Lung (tissue), 12 donors: ENCODE data around the gene PLEKHF1. TPM values are rescaled to one million over a fixed set of nuclear protein-coding genes. Genes with fewer than 3 reads are reported as not detected.

Experiments
- ATAC-seq: fragments of 200-7000 bp; cut with Tn5 transposase; one replicate; pipeline ENCODE4 v1.9.1; 2020; ENCODE audit warnings: moderate number of reproducible peaks; ENCODE audit not compliant: insufficient read depth, low FRiP score
- DNase-seq, 3 donors: peaks; one replicate each; pipeline ENCODE4 v3.0.0-alpha.2; 2013 to 2017
- H3K27ac ChIP-seq, 2 donors: one replicate each; pipeline ENCODE4 v1.5.1; 2013; ENCODE audit warnings: mild to moderate bottlenecking in 2 of 2, moderate library complexity in 2 of 2, control low read depth in 1 of 2, inconsistent platforms in 1 of 2, low read depth in 1 of 2, low read length in 1 of 2
- H3K27me3 ChIP-seq, 3 donors: one replicate each; pipeline ENCODE4 v1.5.1; 2013; ENCODE audit warnings: low read length in 2 of 3; ENCODE audit not compliant: control insufficient read depth in 3 of 3, insufficient read depth in 3 of 3
- H3K36me3 ChIP-seq, 4 donors: one replicate each; pipeline ENCODE4 v1.5.1; 2013; ENCODE audit warnings: low read length in 4 of 4, mild to moderate bottlenecking in 1 of 4, moderate library complexity in 1 of 4; ENCODE audit not compliant: control insufficient read depth in 4 of 4, insufficient read depth in 4 of 4
- H3K4me1 ChIP-seq, 5 donors: one replicate each; pipeline ENCODE4 v1.5.1; 2013; ENCODE audit warnings: low read length in 5 of 5, mild to moderate bottlenecking in 2 of 5, moderate library complexity in 1 of 5; ENCODE audit not compliant: control insufficient read depth in 5 of 5, insufficient read depth in 5 of 5
- H3K4me3 ChIP-seq: one replicate; pipeline ENCODE4 v1.5.1; 2013; ENCODE audit warnings: mild to moderate bottlenecking, control low read depth, moderate library complexity
- H3K9ac ChIP-seq, 2 donors: one replicate each; pipeline ENCODE4 v1.5.1; 2013; ENCODE audit warnings: low read length in 2 of 2, control low read depth in 1 of 2; ENCODE audit not compliant: insufficient read depth in 1 of 2
- H3K9me3 ChIP-seq, 4 donors: one replicate each; pipeline ENCODE4 v1.5.1; 2013; ENCODE audit warnings: low read length in 3 of 4, mild to moderate bottlenecking in 1 of 4, moderate library complexity in 1 of 4; ENCODE audit not compliant: control insufficient read depth in 4 of 4, insufficient read depth in 3 of 4
- CTCF ChIP-seq: IDR thresholded peaks from 2 replicates; pipeline ENCODE4 v1.5.1; 2012; ENCODE audit warnings: mild to moderate bottlenecking; ENCODE audit errors: control extremely low read depth, extremely low read depth
- WGBS, 2 donors: extraction: QIAGEN DNeasy Blood & Tissue Kit; methylation state at CpG; one replicate each; pipeline ENCODE4 v1.1.7; 2013; 5-methylcytosine and 5-hydroxymethylcytosine counted together
- polyA plus RNA-seq, 2 donors: library from polyadenylated mRNA; stranded (reverse); fragments of 200-250 nt; gene quantifications; one replicate each; pipeline ENCODE4 v1.2.1, GENCODE V29; 2013
- total RNA-seq, 2 donors: library from RNA; depleted of rRNA in 1 of 2; stranded (reverse); fragments of >200 nt in 1 of 2; gene quantifications; one replicate each; pipeline ENCODE4 v1.2.1, GENCODE V29; 2014 to 2021
- donor health status: control.
- donor health status: control.
- donor health status: Bipolar disorder and iron deficiency.
- donor health status: healthy.
- donor health status: DM: yes; HTN: yes; CAD: no.

PLEKHF1 gene
- total and polyA plus RNA-seq, 4 donors = 5.7 to 13.2 (median 10.4) TPM

DNA sequence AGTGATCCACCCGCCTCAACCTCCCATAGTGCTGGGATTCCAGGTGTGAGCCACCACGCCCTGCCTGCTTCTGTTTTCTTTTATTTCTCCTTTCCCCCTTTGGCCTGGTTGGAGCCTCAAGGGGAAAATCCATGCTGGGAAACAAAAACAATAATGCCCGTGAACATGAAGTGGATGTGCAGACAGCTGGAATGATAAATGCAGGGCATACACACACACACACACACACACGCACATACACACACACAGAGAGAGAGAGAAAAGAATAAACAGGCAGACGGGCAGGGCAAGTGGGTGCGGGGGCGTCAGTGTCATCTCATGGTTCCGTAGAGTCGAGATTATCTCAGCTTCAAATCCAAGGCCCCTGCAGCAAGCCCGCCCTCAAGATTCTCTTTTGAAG lies 4.4 kb upstream of the PLEKHF1 start:
- WGBS, 2 donors = 62 to 81% methylated on average over 10 of the region's 10 CpGs
- no peak overlapping the region for H3K4me3 ChIP-seq
- DNase-seq (no peak), ATAC-seq (no peak)
- H3K36me3 ChIP-seq = no peaks in the 10 kb centered on the region
- no peak for TF ChIP-seq CTCF
- H3K9me3 ChIP-seq = no peaks in the 10 kb centered on the region
- H3K9ac ChIP-seq = no peak overlapping the region
- H3K4me1 ChIP-seq = peaks cover 0 to 14% (median 4%) of the 10 kb centered on the region in 5 donors
- H3K27ac ChIP-seq = no peak overlapping the region
- H3K27me3 ChIP-seq = no peaks in the 10 kb centered on the region

- no peak overlapping the region for H3K9ac ChIP-seq
- WGBS, 2 donors = 27 to 63% methylated on average over 1 of the region's 1 CpG
- H3K4me3 ChIP-seq = no peak overlapping the region
- ATAC-seq (no peak), DNase-seq (no peak)
- no peaks in the 10 kb centered on the region for H3K9me3 ChIP-seq
- peak overlapping the region; percentile 88 to 95 for H3K27ac ChIP-seq
- no peaks in the 10 kb centered on the region for H3K36me3 ChIP-seq
- no peak for TF ChIP-seq CTCF
- no peaks in the 10 kb centered on the region for H3K27me3 ChIP-seq
- peaks cover 2 to 27% (median 13%) of the 10 kb centered on the region in 5 donors for H3K4me1 ChIP-seq
These were observed 3.0 kb upstream of the PLEKHF1 start for GRCh38 chr19:29662278-29662603.

GRCh38 chr19:29662604-29663404 lies 2.5 kb upstream of the PLEKHF1 start:
- H3K4me1 ChIP-seq = peaks cover 7 to 27% (median 17%) of the 10 kb centered on the region in 5 donors
- DNase-seq (peak; percentile 28 to 59 (median 42)), ATAC-seq (peak; percentile 23)
- H3K27ac ChIP-seq = peak overlapping the region; percentile 88 to 95
- no peak overlapping the region for H3K4me3 ChIP-seq
- TF ChIP-seq CTCF = no peak
- no peaks in the 10 kb centered on the region for H3K27me3 ChIP-seq
- H3K9ac ChIP-seq = no peak overlapping the region
- no peaks in the 10 kb centered on the region for H3K36me3 ChIP-seq
- 55 to 69% methylated on average over 17 of the region's 17 CpGs for WGBS, 2 donors
- no peaks in the 10 kb centered on the region for H3K9me3 ChIP-seq
